CD4-positive, alpha-beta T cell treated with Interleukin-10 for 1 hour (primary cell): ENCODE measurements around the gene OTC.

ENCODE experiments used
- DNase-seq: peaks from one replicate; pipeline ENCODE4 v3.0.0-alpha.2; 2020

OTC gene

DNA sequence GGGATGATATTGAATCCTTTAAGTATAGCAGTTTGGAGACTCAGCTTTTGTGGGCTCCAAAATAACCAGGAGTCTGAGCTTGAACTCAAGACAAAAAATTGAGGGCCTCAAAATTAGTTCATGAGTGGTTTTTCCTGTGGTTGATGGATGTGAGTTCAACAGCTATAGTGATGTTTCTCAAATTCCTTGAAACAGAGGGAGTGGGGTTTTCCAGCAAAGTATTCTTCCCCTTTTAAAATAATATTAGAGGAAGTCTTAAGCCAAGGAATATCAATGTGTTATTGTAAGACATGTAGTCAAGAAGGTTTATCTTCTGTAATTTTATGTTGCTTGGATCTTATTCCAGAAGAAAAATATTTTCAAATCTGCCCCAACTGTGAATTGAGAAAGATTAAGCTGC lies 10.6 kb downstream of the OTC start:
- no peak for DNase-seq

DNA sequence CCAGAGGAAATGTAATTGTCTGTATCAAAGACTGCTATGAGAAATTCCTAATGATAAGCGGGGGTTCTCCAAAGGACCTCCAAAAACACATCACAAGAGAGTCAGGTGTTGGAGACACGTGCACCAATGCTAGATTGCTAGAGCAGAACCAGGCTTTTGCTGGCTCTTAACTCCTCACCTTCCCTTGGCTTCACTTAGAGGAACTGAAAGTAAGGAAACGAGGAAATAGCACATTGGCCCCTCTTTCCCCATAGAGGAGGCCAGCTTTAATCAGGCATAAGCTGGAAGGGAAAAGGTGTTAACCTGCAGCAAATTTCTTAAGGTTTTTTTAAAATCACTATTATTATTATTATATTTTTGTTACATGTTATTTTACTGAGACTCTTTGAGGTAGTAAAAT lies 13.6 kb downstream of the OTC start:
- DNase-seq: no peak

DNA sequence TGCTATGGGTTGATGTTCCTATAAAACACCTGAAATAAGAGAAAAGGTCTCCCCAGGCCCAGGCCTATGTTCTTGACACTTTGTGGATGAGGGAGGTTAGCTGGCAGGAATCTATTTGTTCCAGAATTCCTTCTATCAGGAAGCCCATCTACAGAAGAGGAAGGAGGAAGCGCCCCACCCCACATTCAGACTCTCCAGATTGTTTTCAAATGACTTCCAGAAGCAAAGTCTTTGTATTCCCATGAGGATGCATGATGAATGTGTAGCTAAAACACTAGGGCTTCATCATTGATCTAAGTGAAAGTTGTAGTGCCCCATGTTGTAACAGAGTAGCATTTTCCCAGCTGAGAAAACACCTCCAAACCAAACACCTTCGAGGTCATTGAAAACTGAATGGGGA lies 16.4 kb downstream of the OTC start:
- no peak for DNase-seq

- no peak for DNase-seq
These were observed 19.2 kb downstream of the OTC start for GRCh38 chrX:38371641-38372040.

- DNase-seq: no peak
These were observed 22.0 kb downstream of the OTC start for GRCh38 chrX:38374431-38374830.

- no peak for DNase-seq
These were observed 23.5 kb downstream of the OTC start for GRCh38 chrX:38375891-38376290.

GRCh38 chrX:38376747-38377146 lies 24.3 kb downstream of the OTC start:
- DNase-seq: no peak

DNA sequence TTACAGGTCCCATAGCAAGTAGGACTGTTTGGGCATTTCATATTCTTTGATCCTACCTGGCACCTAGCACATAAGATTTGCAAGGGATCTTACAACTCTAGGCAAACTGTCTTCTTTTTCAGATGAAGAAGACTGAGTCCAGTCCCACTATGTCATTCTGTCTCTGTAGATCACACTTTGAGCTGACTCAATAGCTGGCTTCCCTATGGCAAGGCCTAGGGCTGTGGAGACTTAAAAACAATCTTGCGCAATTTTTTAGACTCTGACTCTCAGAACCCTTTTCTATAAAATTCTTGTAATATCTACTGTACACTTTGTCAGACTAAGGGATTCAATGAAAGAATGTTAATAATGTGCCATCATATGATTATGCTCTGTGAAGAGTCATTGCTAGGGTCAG lies 26.7 kb downstream of the OTC start:
- no peak for DNase-seq

DNA sequence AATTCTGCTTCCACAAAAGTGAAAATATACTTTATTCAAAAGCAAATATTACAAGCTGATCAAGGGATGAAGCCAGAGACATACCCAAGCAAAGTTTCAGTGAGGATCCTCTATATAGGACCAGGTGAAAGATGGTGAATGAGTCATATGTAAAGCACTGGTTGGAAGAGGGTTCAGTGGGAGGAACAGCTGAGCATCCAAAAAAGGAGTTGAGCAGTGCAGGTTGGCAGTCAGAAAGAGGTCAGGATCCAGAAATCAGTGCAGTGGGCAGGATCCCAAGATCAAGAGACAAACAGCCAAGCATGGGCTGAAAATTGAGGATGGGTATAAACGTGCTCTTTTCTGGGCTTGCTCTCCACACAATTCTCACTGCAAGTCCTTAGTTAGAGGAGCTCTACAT lies 30.3 kb downstream of the OTC start:
- DNase-seq: no peak

DNA sequence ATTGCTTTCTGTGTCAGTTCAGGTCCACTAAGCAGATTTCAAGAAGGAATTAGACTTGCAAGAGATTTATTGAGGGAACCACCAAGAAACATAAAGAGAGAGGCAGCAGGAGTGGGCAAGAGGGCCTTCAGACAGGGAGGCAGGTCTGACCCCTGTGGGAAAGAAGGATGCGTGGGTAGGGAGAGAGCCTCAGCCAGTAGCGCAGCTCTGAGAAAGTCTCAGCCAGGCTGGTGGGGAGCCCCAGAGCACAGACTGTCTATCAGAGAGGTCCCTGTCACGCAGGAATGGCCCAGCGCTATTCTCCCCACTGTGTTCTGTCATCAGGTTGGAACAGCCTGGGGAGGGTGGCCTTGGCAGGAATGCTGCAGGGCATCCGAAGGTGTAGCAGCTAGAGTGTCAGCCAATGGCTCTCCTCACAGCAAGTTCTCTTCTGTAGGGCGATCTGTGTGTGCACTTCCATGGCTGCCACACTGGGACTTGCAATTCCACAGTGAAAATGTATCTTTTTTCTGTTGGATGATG lies 48.0 kb downstream of the OTC start:
- DNase-seq: no peak

DNA sequence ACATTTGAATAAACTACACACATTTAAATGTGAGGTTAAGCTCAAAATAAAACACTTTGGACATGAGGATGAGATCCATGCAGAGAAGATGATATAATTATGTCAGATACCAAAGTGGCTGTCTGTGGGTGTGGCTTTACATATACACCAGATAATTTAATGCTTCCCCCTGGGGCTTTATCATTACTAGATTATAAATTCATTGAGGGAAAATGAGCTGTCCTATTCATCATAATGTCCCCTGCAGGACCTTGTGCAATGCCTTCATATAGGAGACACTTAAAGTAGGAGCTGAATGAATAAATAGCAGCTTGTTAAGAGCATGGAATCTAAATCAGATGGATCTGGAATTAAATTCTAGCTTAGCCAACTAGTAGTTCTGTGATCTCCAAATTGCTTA lies 49.7 kb downstream of the OTC start:
- no peak for DNase-seq

GRCh38 chrX:38403834-38404233 lies 51.4 kb downstream of the OTC start:
- no peak for DNase-seq

- no peak for DNase-seq
These were observed 54.7 kb downstream of the OTC start for GRCh38 chrX:38407126-38407525.

- no peak for DNase-seq
These were observed 56.9 kb downstream of the OTC start for GRCh38 chrX:38409289-38409688.

- no peak for DNase-seq
These were observed 74.4 kb downstream of the OTC start for GRCh38 chrX:38426785-38427184.

GRCh38 chrX:38431525-38431924 lies 79.1 kb downstream of the OTC start:
- no peak for DNase-seq

DNA sequence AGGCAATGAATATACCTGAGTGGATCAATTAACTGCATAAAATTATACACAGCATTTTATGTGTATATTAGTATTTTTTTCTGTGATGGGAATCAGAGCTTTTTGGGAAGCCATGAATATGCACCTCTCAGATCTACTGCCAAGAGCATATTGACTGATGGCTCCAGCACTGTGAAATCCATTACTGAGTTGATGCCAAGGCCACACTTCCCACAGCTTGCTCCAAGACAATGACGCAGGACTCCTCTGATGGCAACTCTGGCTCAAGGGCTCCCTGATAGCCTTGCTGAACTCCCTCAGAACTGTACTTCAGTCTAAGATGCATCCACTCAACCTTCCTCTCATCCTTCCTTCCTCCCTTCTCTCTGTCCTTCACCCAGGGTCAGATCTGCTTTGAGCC lies 82.7 kb downstream of the OTC start:
- DNase-seq: no peak

DNA sequence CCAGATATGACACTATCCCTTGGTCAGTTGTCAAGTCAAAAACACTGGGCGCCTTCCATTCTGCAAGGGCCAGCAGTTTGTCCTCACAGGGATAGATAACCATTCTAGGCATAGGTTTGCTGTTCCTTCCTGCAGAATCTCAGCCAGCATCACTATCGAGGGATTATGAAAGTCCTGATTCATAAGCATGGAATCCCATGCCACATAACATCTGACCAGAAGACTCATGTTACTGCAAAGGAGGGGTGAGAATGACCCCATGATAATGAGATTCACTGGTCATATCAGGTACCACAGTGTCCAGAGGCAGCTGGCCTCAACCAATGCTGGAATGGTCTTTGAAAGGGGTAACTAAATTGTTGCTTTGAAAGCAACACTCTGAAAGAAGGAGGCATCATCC lies 84.7 kb downstream of the OTC start:
- no peak for DNase-seq

DNA sequence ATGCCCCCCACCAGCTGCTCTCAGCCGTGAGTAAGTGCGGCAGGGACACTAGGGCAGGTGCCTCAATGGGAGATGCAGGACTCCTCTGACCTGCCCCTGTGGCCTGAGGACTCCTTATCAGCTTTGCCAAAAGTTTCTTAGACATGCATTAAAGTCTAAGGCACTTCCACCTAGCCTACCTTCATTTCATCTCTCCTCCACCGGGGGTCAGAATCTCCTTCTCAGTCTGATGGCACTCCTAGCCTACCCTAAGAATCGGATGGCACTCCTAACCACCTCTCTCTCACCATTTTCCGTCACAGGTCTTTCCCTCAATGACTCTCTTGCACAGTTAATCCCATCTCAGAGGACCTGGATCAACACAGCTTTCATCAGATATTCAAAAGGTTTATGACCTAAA lies 85.9 kb downstream of the OTC start:
- DNase-seq: no peak

DNA sequence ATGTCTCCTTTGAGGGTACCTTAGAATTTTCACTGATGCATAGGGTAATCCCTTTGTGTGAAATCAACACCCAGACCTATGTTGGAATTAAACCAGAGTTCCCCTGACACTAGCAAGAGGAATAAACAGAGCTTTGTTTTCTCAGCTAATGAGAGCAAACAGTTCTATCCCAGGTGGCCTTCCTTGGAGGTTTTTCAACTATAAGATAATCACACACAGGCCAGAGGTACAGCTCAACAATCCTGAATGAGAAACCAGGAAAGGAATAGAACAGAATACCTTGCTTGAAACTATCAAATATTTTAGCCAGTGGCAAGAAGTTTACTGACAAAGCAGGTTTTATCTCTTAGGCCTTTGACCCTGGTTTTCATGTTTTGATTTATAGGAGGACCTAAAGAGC lies 100.2 kb downstream of the OTC start:
- DNase-seq: no peak

DNA sequence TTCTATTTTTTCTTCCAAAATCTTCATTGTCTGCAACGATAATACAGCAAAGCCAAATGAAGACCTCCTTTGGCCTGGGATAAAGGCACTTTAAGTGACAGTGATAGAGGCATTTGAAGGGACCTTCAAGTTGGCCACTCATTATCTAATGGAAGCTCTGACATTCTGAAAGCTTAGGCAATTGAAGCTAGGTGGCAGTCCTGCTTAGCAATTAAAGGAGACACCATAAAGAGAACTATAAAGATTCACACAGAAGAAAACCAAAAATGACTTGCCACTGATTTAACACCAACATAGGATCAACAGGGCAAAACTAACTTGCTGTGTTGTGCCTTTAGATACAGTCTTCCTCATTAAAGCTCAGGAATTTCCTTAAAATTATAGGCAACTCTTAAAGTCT lies 105.7 kb downstream of the OTC start:
- no peak for DNase-seq

GRCh38 chrX:38462257-38462656 lies 109.9 kb downstream of the OTC start:
- DNase-seq: no peak

- DNase-seq: no peak
These were observed 113.3 kb downstream of the OTC start for GRCh38 chrX:38465686-38466085.

DNA sequence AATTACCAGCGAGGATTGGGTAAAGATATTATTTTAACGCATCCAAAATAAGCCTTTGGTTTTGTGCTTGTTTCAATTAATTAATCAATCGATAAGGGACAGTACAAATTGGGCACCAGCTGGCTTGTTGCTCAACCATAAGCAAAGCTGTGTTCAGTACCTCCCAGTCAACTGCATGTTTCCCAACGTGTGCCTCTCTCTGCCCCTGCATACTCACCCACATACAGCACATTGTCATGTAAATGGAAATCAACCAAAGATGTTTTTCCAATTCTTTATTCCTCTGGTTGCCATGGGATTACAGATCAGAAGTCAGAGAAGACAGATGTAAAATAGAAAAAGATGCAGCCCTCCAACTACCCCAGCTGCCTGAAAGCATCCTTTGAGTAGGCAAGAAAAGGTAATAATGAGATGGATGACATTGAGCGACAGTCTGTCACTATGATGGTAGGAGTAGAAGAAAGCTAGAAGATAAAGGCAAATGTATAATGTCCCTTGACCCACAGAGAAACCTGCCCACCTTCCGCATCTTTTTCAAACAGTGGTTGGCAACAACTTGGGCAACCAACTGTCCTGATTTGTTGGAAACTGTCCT lies 116.3 kb downstream of the OTC start:
- no peak for DNase-seq
